Sciatic nerve (tissue), 2 donors: ENCODE measurements around the gene PDE4DIP. TPM values are rescaled to one million over a fixed set of nuclear protein-coding genes. Genes with fewer than 3 reads are reported as not detected.
"Not testable (repeated sequence)": the region's sequence is repeated elsewhere in the genome, so short reads cannot be mapped to it uniquely, and the experiment has no call there.

Source experiments
- ATAC-seq: fragments of 200-7000 bp; cut with Tn5 transposase; one replicate; pipeline ENCODE4 v1.9.1; 2020; ENCODE audit warnings: mild to moderate bottlenecking, moderate library complexity
- DNase-seq: peaks from one replicate; pipeline ENCODE4 v3.0.0-alpha.2; 2020; ENCODE audit warnings: low spot score
- intact Hi-C: fragments of 100-400 bp; cut with DNase I; formaldehyde crosslinking; loops from one replicate; pipeline ENCODE4 v1.14.2; 2022
- total RNA-seq: library from RNA; stranded (reverse); fragmentation: NEBNext Ultra II Directional; extraction: Animal tissue kit (Norgen Biotek cat#: 25700); gene quantifications from one replicate; pipeline ENCODE4 v1.2.1, GENCODE V29; 2021
- donor health status: DM: no; HTN: no; CAD: no.
- donor health status: DM: no; HTN: no; CAD: no.

The PDE4DIP gene
- total RNA-seq, 1 donor from 2014 or later: 121 TPM

DNA sequence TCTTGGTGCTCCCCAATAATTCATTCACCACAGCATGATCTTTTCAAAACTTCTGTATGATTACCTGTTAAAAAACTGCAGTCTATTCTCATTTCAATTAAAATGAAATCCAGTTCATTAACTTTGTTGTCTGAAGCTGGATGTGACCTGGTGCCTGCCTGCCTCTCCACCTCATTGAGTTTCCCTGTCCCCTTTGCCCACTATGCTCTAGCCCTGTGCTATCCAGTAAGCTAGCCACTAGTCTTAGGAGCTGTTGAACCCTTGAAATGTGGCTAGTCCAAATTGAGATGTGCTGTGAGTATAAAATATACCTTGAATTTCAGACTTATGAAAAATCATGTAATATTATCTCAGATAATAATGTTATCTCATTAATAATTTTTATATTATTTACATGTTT lies 114.1 kb downstream of the PDE4DIP start:
- ATAC-seq, intact Hi-C loops, DNase-seq: not testable (repeated sequence)

DNA sequence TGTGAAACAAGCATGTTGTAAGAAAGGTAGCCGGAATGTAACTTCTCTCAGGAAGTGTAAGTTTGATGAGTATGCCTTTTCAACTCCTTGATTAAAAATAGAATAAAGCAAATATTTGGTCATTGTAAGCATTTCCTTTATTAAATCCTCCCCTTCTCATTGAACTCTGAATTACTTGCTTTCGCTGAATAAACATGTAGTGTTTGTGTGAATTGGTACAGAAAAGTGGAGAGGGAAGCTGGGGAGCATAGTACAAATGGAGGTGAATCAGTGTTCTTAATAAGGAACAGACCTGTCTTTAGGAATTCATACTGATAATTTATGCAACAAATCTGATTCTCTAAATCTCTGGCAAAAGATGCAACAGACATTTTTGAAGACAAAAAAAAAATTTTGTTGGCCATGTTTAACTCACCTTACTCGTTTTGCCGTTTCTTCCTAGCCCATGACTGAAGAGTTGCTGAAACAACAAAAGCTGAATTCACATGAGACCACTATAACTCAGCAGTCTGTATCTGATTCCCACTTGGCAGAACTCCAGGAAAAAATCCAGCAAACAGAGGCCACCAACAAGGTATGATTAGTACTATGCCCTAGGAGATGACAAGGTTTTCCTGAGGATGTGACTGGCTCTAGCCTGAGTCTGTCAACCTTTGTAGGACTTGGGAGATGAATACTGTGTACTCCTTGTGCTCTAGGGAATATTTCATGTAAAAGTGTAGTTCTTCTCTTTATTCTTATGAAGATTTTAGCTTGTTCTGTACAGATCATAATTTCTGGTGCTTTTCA lies 116.2 kb downstream of the PDE4DIP start:
- DNase-seq, intact Hi-C loops, ATAC-seq: not testable (repeated sequence)

DNA sequence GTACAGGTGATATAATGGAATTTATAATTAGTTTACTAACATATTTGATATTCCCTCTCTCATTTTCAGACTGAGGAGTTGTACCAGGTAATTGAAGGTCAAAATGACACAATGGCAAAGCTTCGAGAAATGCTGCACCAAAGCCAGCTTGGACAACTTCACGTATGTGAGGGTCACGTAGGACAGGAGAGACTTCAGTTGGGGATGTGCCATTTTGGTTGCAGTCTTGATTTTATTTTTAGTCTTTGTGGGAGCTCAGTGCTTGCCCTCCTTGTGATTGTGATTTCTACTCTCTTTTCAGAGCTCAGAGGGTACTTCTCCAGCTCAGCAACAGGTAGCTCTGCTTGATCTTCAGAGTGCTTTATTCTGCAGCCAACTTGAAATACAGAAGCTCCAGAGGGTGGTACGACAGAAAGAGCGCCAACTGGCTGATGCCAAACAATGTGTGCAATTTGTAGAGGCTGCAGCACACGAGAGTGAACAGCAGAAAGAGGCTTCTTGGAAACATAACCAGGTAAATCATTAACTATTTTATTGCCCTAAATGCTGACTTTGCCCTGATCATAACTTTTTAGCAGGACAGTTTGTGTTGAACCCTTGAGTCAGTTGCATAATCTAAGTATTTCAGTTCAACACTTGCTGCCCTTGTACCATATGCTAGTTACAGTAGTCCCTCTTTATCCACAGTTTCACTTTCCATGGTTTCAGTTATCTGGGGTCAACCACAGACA lies 118.1 kb downstream of the PDE4DIP start:
- ATAC-seq, intact Hi-C loops: not testable (repeated sequence)

DNA sequence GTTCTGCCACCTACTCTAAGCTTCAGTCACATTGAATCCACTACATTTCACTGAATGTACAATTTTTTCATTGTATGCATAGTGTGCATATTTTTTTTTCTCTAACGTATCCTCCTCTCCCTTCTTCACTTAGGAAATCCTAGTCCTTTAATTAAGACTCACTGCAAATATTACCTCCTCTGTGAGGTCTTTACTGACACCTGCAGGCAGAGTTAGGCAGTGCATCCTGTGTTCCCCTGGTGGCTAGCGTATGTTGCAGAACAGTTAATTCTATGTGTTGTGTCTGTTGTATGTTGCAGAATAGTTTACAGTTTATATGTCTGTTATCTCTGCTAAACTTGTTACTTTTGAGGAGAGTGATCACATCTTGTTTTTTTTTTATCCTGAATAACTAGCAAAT lies 121.9 kb downstream of the PDE4DIP start:
- DNase-seq, intact Hi-C loops: not testable (repeated sequence)
- ATAC-seq: peak; percentile 91

More for the DNA sequence above, 118.1 kb downstream of the PDE4DIP start:
- not testable (repeated sequence) for DNase-seq

DNA sequence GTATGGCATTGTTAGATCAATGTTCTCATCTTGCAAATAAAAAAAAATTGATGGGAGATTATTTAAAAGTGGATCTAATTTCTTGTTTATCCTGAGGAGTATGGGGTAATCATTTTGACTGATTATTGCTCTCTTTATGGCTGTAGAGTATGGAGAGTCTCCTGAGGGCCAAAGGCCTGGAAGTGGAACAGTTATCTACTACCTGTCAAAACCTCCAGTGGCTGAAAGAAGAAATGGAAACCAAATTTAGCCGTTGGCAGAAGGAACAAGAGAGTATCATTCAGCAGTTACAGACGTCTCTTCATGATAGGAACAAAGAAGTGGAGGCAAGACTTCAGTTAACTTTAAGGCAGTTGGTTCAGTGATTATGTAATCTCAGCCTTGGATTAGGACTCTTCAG lies 123.4 kb downstream of the PDE4DIP start:
- DNase-seq, intact Hi-C loops, ATAC-seq: not testable (repeated sequence)

DNA sequence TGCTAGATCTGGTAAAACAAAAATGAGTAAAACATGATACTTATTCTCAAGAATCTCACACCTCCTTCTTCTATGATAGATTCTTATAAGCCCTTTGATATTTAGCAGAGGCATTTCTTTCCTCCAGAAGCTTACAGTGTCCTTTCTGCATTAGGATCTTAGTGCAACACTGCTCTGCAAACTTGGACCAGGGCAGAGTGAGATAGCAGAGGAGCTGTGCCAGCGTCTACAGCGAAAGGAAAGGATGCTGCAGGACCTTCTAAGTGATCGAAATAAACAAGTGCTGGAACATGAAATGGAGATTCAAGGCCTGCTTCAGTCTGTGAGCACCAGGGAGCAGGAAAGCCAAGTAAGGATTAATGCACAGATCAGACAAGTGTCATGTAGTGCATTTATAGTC lies 124.5 kb downstream of the PDE4DIP start:
- intact Hi-C loops, ATAC-seq, DNase-seq: not testable (repeated sequence)

DNA sequence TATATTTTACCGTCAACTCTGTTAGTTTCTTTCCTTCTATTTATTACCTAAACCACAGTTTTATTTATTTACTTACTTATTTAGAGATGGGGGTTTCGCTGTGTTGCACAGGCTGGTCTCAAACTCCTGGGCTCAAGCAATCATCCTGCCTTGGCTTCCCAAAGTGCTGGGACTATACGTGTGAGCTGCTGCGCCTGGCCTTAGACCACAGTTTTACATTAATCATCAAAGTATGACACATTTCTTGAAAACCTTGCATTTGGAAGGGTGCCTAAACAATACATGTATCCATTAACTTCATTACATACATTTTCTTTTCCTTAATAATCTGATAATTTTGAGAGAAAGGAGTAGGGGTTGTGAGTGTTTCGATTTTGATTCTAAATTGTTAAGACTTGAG lies 124.9 kb downstream of the PDE4DIP start:
- intact Hi-C loops, DNase-seq, ATAC-seq: not testable (repeated sequence)

DNA sequence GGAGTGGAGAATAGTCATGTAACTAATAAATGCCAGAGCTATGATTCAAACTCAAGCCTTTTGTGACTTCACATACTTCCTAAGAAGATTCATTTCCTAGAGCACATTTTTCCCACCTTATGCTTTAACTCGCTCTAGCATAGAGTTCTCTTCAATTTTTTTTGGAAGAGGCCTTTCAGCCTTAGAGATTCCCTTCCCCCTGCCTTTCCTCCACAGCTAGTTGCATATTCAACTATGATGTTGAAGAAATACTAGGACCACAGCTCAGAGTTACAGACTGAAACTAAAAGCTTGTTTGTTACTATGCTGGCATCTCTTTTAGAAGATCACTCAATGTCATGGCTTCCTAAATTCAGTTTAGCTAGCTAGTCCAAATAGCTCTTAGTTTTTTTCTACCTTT lies 131.2 kb downstream of the PDE4DIP start:
- intact Hi-C loops, DNase-seq, ATAC-seq: not testable (repeated sequence)

DNA sequence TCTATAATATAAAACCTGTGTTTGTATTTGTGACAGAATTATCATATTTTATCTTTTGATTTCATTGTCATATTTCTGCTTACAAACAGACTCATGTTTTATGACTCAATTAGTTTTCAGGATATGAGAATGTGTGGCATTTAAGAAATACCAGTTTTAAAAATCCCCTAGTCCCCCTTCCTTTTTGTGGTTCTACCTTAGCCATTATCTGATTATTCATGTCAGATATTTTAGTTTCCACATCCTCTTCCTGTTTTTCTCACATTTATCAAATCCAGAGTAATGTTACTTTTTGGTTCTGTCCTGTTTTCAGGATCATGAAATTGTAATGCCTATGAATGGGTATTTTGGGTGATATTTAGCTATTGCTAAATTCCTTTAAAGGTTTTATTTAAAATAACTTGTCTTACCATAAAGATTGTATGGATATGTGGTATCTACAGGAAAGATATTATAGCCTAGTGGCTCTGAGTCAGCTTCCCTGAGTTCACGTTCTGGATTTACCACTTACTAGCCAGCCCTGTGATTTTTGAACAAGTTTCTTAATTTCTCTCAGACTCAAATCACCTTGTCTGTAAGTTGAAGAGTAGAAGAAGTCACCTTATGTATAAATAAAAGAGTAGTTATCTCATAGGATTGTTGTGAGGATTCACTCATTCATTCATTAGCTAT lies 131.8 kb downstream of the PDE4DIP start:
- DNase-seq, intact Hi-C loops, ATAC-seq: not testable (repeated sequence)

DNA sequence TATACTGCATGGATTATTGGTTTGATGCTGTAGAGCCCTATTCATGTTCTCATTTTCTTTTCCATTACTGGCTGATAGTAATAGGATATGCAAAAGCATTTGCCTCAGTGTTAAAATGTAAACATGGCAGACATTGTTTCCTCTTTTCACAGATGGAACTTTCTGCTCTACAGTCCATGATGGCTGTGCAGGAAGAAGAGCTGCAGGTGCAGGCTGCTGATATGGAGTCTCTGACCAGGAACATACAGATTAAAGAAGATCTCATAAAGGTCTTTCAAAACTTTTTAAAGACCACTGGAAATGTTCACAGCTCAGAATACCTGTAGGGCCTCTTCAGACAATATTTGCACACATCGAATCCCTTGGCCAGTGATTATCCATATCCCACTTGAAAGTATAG lies 133.6 kb downstream of the PDE4DIP start:
- DNase-seq, intact Hi-C loops, ATAC-seq: not testable (repeated sequence)

DNA sequence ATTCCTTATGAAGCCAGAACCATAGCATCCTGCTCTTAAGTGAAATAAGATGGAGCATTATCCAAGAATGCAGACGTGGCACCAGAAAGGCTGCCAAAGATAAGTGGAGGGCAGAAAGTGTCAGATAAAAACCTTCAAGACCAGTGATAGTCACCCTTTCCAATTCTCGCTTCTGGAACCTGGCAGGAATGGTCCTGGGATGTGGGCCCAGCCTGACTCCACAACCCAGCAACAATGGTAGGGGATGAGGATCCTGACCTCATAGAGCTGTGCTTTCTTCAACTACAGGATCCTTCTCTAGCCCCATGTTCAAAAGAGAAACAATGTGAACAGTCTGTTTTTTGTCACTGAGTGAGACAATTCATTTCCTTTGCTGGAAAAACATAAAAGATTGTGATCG lies 145.2 kb downstream of the PDE4DIP start:
- intact Hi-C loops, DNase-seq, ATAC-seq: not testable (repeated sequence)

DNA sequence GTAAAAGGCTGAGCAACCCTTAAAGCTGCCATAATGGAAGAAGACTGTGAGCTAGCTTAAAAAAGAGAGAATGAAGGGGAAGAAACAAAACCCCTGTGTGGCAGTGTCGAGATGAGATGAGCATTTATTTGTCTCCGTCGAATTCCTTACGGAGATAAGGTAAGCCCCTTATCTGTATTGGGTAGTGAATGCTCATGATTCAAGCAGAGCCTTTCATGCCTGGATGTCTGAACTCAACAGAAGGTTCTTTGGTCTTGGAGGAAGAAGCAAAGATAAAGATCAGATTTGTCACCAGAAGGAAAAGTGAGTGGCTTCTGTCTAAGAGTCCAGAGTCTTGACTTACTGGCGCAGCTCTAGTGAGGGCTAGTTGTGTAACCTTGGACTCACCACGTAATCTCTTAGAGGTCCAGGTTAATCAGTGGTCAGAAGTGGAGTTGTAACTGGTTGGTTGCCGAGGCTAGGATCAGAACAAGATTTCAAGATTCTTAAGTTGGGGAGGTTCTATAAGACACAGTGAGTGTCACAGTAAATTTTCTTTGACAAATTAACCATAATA lies 146.1 kb downstream of the PDE4DIP start:
- ATAC-seq, DNase-seq, intact Hi-C loops: not testable (repeated sequence)

DNA sequence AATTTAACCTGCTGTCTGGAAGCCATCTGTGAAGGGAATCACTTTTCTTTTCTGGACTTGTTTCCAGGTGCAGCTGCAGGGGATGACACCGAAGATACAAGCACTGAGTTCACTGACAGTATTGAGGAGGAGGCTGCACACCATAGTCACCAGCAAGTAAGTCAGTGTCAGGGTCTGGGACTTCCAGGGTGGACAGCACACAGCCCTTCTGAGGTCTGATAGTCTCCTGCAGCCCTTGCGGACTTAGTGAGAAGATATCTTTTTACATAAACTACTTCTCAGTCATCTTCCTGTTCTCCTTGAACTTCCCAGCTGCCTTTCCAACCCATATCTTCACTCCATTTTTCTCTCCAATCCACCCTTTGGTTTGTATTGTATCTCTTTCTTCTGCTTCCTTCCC lies 147.6 kb downstream of the PDE4DIP start:
- intact Hi-C loops, DNase-seq: not testable (repeated sequence)

DNA sequence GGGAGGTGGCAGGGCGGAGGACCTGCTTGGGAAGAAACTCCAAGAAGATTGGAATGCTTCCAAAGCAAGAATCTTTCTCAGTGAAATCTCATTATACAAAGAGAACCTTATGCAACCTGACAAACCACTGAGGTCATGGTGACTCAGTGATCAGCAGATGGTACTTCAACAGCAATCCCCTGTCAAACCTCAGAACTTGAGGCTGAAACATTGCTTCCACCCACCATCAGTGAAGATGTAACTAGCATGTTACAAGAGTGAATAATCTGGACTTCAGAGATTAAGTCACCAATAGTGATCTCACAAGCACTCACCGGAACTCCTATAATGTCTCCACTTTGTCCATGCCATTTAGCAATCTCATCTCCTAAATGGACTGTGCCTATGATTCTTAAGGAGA lies 148.1 kb downstream of the PDE4DIP start:
- intact Hi-C loops, ATAC-seq, DNase-seq: not testable (repeated sequence)

More for the DNA sequence above, 147.6 kb downstream of the PDE4DIP start:
- ATAC-seq: not testable (repeated sequence)

DNA sequence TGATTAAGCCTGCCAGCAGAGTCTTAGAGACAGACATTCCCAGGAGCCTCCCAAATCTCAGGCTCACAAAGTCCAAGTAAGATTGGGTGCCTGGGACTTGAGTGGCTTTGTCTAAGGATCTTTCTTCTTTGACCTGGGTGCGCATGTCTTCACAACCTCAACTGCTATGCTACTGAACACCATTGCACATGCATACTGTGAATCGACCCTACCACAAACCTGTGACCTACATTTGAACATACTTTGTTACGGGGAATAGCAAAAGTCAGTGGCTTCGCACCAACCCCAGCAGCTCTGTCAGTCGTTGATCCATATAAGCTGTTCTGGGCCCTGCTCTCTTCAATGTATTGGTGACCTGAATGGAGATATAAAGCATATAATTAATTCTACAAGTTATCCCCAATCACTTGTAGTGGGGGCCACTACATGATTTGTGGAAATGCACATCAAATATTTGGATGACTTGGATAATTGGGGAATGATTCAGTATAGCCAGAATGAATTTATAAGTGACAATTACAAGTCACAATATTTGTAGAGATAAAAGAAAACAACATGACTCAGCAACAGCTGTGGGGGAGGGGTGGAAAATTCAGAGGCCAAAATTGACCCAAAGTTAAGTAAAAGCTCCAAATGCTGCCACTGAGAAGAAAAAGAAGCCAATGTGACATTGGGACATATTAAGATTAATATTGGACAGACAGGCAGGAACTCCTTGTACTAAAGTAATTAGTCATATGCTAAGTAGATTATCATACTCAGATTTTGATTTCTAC lies 152.4 kb downstream of the PDE4DIP start:
- DNase-seq, ATAC-seq, intact Hi-C loops: not testable (repeated sequence)

DNA sequence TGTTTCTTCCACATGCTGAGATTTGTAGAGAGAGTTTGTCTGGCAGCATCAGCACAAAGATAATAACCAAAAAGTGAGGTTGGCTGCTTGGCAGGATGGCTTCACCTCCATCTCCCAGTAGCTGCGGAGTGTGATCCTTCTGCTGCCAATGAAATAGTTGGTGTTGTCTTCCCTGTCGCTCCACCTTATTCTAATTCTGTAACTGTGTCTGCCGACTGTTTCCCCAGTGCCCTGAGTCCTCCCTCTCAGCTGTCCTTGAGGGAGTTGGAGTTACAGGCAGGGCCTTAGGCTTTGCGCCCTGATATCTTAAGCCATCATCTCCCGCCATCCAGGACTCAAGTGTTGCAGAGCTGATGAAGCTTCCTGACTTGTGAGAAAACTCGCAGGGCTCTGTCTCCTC lies 153.2 kb downstream of the PDE4DIP start:
- ATAC-seq, DNase-seq, intact Hi-C loops: not testable (repeated sequence)

DNA sequence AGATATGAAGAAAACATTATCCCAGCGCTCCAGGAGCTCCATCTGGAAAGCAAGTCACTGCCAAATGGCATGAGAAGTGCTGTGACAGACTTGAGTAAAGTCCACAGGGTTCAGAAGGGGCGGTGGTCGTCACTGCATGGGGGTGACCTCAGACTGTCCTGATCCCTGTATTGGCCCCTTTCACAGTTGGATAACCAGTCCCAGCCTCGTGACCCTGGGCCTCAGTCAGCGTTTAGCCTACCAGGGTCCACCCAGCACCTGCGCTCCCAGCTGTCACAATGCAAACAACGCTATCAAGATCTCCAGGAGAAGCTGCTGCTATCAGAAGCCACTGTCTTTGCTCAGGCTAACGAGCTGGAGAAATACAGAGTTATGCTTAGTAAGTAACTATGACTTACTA lies 158.4 kb downstream of the PDE4DIP start:
- intact Hi-C loops, ATAC-seq, DNase-seq: not testable (repeated sequence)

DNA sequence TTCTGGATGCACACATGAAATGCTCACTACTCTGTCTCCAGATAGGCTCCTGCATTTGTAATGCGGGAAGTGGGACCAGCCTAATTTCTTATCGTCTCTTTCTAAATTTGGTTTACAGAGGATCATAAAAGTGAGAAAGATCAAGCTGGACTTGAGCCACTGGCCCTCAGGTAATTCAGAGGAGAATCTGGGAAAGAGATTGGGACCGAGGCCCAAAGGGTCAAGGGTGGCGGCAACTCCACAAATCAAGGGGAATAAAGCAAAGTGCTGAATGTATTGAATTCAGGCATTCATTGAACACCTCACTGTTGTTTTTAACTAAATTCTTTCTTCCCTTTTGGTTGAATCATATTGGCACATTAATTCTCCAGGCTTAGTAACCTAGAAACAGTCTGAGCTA lies 164.1 kb downstream of the PDE4DIP start:
- not testable (repeated sequence) for DNase-seq, ATAC-seq

More for the DNA sequence above, 164.1 kb downstream of the PDE4DIP start:
- intact Hi-C loops: not testable (repeated sequence)
